Breast epithelium (tissue), 3 donors: ENCODE results near the gene GASK1B.

Experiments used
- POLR2A ChIP-seq: fragments of 450-650 bp; IDR thresholded peaks from one replicate; pipeline ENCODE4 v1.6.1; 2016; ENCODE audit warnings: antibody characterized with exemption, mild to moderate bottlenecking, moderate library complexity
- TF ChIP-seq, protein P1 (sequence below), 3 donors: fragments of 450-650 bp; IDR thresholded peaks; one replicate each; pipeline ENCODE4 v1.5.1; 2016 to 2017; ENCODE audit warnings: antibody characterized with exemption in 3 of 3, mild to moderate bottlenecking in 3 of 3, moderate library complexity in 3 of 3

GRCh38 chr4:158203929-158204328, 31.1 kb upstream of the GASK1B start:
- TF ChIP-seq POLR2A: no peak
- TF ChIP-seq, protein P1, sequence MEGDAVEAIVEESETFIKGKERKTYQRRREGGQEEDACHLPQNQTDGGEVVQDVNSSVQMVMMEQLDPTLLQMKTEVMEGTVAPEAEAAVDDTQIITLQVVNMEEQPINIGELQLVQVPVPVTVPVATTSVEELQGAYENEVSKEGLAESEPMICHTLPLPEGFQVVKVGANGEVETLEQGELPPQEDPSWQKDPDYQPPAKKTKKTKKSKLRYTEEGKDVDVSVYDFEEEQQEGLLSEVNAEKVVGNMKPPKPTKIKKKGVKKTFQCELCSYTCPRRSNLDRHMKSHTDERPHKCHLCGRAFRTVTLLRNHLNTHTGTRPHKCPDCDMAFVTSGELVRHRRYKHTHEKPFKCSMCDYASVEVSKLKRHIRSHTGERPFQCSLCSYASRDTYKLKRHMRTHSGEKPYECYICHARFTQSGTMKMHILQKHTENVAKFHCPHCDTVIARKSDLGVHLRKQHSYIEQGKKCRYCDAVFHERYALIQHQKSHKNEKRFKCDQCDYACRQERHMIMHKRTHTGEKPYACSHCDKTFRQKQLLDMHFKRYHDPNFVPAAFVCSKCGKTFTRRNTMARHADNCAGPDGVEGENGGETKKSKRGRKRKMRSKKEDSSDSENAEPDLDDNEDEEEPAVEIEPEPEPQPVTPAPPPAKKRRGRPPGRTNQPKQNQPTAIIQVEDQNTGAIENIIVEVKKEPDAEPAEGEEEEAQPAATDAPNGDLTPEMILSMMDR (IDR thresholded peaks at IDR 0.05): no peak
